Vagina (tissue), 2 donors: ENCODE data around the gene TRA2B. TPM values are rescaled to one million over a fixed set of nuclear protein-coding genes. Genes with fewer than 3 reads are reported as not detected.
A peak's percentile ranks its signal among the peaks of the same experiment; 100 is the strongest.

ENCODE experiments used
- DNase-seq, 2 donors: peaks; one replicate each; pipeline ENCODE4 v3.0.0-alpha.2; 2017; ENCODE audit errors: extremely low spot score in 2 of 2
- H3K27ac ChIP-seq: fragments of 200-600 bp; sonication (generic); one replicate; pipeline ENCODE4 v1.5.1; 2019
- H3K27me3 ChIP-seq: fragments of 200-600 bp; sonication (generic); one replicate; pipeline ENCODE4 v1.5.1; 2019
- H3K36me3 ChIP-seq, 2 donors: fragments of 200-600 bp; sonication (generic); one replicate each; pipeline ENCODE4 v1.5.1; 2017 to 2019
- H3K4me1 ChIP-seq: fragments of 200-600 bp; sonication (generic); one replicate; pipeline ENCODE4 v1.5.1; 2019
- H3K4me3 ChIP-seq, 2 donors: fragments of 200-600 bp; sonication (generic); 1 replicate in 1 of 2; 2 replicates in 1 of 2; pipeline ENCODE4 v1.5.1; 2016 to 2019
- H3K9me3 ChIP-seq: fragments of 200-600 bp; sonication (generic); one replicate; pipeline ENCODE4 v1.5.1; 2019
- CTCF ChIP-seq, 3 experiments: fragments of 450-650 bp in 2 of 3; fragments of 200-600 bp in 1 of 3; sonication (generic) in 1 of 3; IDR thresholded peaks; one replicate each; pipeline ENCODE4 v1.5.1; 2017 to 2019; ENCODE audit warnings: antibody characterized with exemption in 3 of 3, mild to moderate bottlenecking in 2 of 3, moderate library complexity in 2 of 3
- POLR2A ChIP-seq, 2 donors: fragments of 450-650 bp; IDR thresholded peaks; one replicate each; pipeline ENCODE4 v1.6.1; 2017; ENCODE audit warnings: antibody characterized with exemption in 2 of 2, mild to moderate bottlenecking in 2 of 2, moderate library complexity in 2 of 2
- POLR2AphosphoS5 ChIP-seq, 2 donors: sonication (generic); formaldehyde crosslinking; IDR thresholded peaks; one replicate each; pipeline ENCODE4 v1.9.0; 2017; ENCODE audit warnings: antibody characterized with exemption in 2 of 2, mild to moderate bottlenecking in 2 of 2, low read depth in 1 of 2; ENCODE audit not compliant: insufficient read depth in 1 of 2
- intact Hi-C: fragments of 100-400 bp; cut with DNase I; formaldehyde crosslinking; loops from one replicate; pipeline ENCODE4 v1.15.1; 2023
- total RNA-seq: library from RNA; depleted of rRNA; stranded (reverse); fragments of >200 nt; gene quantifications from one replicate; pipeline ENCODE4 v1.2.3, GENCODE V29; 2016

TRA2B gene
- total RNA-seq, 1 donor from 2014 or later: 145 TPM

- Histone ChIP-seq H3K27ac (no peak overlapping the region), H3K4me3 (no peak overlapping the region), H3K4me1 (no peaks in the 10 kb centered on the region), H3K9me3 (no peaks in the 10 kb centered on the region), H3K27me3 (no peaks in the 10 kb centered on the region), H3K36me3 (no peaks in the 10 kb centered on the region)
- no peak for DNase-seq
- TF ChIP-seq CTCF (IDR thresholded peaks at IDR 0.05) (no peak), POLR2AphosphoS5 (IDR thresholded peaks at IDR 0.05; ENCODE audit: insufficient read depth in 1 of 2, low read depth in 1 of 2) (no peak), POLR2A (IDR thresholded peaks at IDR 0.05) (no peak)
- intact Hi-C loops: no loop called here
These were observed 20.8 kb upstream of the TRA2B start for GRCh38 chr3:185958626-185959025.

GRCh38 chr3:185956244-185956643 is 18.4 kb upstream of the TRA2B start:
- DNase-seq: no peak
- Histone ChIP-seq H3K27me3 (no peaks in the 10 kb centered on the region), H3K9me3 (no peaks in the 10 kb centered on the region), H3K27ac (no peak overlapping the region), H3K4me3 (no peak overlapping the region), H3K36me3 (no peaks in the 10 kb centered on the region), H3K4me1 (no peaks in the 10 kb centered on the region)
- intact Hi-C loops: no loop called here
- TF ChIP-seq POLR2AphosphoS5 (IDR thresholded peaks at IDR 0.05; ENCODE audit: insufficient read depth in 1 of 2, low read depth in 1 of 2) (no peak), POLR2A (IDR thresholded peaks at IDR 0.05) (no peak), CTCF (IDR thresholded peaks at IDR 0.05) (no peak)

- Histone ChIP-seq H3K9me3 (no peaks in the 10 kb centered on the region), H3K36me3 (no peaks in the 10 kb centered on the region), H3K27ac (no peak overlapping the region), H3K4me1 (no peaks in the 10 kb centered on the region), H3K27me3 (no peaks in the 10 kb centered on the region), H3K4me3 (no peak overlapping the region)
- TF ChIP-seq POLR2A (IDR thresholded peaks at IDR 0.05): no peak
- no peak for TF ChIP-seq CTCF (IDR thresholded peaks at IDR 0.05)
- TF ChIP-seq POLR2AphosphoS5 (IDR thresholded peaks at IDR 0.05; ENCODE audit: insufficient read depth in 1 of 2, low read depth in 1 of 2): no peak
- intact Hi-C loops: no loop called here
- DNase-seq: no peak
These were observed 16.5 kb upstream of the TRA2B start for GRCh38 chr3:185954366-185954723.

- no peak for DNase-seq
- Histone ChIP-seq H3K27ac (peak overlapping the region; percentile 27), H3K4me3 (no peak overlapping the region), H3K9me3 (no peaks in the 10 kb centered on the region), H3K27me3 (no peaks in the 10 kb centered on the region), H3K4me1 (no peaks in the 10 kb centered on the region), H3K36me3 (no peaks in the 10 kb centered on the region)
- no peak for TF ChIP-seq POLR2A (IDR thresholded peaks at IDR 0.05)
- peak in 1 of 2 donors; percentile 84 for TF ChIP-seq POLR2AphosphoS5 (IDR thresholded peaks at IDR 0.05; ENCODE audit: insufficient read depth in 1 of 2, low read depth in 1 of 2)
- intact Hi-C loops: no loop called here
These were observed 12.9 kb upstream of the TRA2B start for GRCh38 chr3:185950728-185951127.

- no peak for DNase-seq
- Histone ChIP-seq H3K4me3 (no peak overlapping the region), H3K4me1 (no peaks in the 10 kb centered on the region), H3K36me3 (no peaks in the 10 kb centered on the region), H3K27ac (no peak overlapping the region), H3K9me3 (no peaks in the 10 kb centered on the region), H3K27me3 (no peaks in the 10 kb centered on the region)
- intact Hi-C loops: no loop called here
- TF ChIP-seq POLR2AphosphoS5 (IDR thresholded peaks at IDR 0.05; ENCODE audit: insufficient read depth in 1 of 2, low read depth in 1 of 2) (no peak), CTCF (IDR thresholded peaks at IDR 0.05) (no peak), POLR2A (IDR thresholded peaks at IDR 0.05) (no peak)
These were observed 11.7 kb upstream of the TRA2B start for GRCh38 chr3:185949515-185949914.

GRCh38 chr3:185948292-185948691 is 10.5 kb upstream of the TRA2B start:
- TF ChIP-seq POLR2AphosphoS5 (IDR thresholded peaks at IDR 0.05; ENCODE audit: insufficient read depth in 1 of 2, low read depth in 1 of 2): no peak
- no peak for TF ChIP-seq CTCF (IDR thresholded peaks at IDR 0.05)
- TF ChIP-seq POLR2A (IDR thresholded peaks at IDR 0.05): no peak
- Histone ChIP-seq H3K9me3 (no peaks in the 10 kb centered on the region), H3K4me3 (no peak overlapping the region), H3K27ac (no peak overlapping the region), H3K4me1 (peaks cover 5% of the 10 kb centered on the region), H3K36me3 (no peaks in the 10 kb centered on the region), H3K27me3 (no peaks in the 10 kb centered on the region)
- intact Hi-C loops: no loop called here
- no peak for DNase-seq
